Glomerular endothelial cell (primary cell): ENCODE measurements around the gene DOK6. TPM values are rescaled to one million over a fixed set of nuclear protein-coding genes. Genes with fewer than 3 reads are reported as not detected.
"Not testable (repeated sequence)": the region's sequence is repeated elsewhere in the genome, so short reads cannot be mapped to it uniquely, and the experiment has no call there.

Experiments
- DNase-seq: peaks from one replicate; pipeline ENCODE4 v3.0.0-alpha.2; 2011; ENCODE audit warnings: low read depth, low spot score; ENCODE audit errors: extremely low read depth
- total RNA-seq: library from RNA; depleted of rRNA; stranded (reverse); fragments of >200 nt; gene quantifications from 2 replicates; pipeline ENCODE4 v1.2.3, GENCODE V29; 2015

DOK6 gene
- total RNA-seq, 1 donor from 2014 or later, result 1.2 TPM

- DNase-seq, result no peak
These were observed 385.7 kb downstream of the DOK6 start for GRCh38 chr18:69786427-69786826.

DNA sequence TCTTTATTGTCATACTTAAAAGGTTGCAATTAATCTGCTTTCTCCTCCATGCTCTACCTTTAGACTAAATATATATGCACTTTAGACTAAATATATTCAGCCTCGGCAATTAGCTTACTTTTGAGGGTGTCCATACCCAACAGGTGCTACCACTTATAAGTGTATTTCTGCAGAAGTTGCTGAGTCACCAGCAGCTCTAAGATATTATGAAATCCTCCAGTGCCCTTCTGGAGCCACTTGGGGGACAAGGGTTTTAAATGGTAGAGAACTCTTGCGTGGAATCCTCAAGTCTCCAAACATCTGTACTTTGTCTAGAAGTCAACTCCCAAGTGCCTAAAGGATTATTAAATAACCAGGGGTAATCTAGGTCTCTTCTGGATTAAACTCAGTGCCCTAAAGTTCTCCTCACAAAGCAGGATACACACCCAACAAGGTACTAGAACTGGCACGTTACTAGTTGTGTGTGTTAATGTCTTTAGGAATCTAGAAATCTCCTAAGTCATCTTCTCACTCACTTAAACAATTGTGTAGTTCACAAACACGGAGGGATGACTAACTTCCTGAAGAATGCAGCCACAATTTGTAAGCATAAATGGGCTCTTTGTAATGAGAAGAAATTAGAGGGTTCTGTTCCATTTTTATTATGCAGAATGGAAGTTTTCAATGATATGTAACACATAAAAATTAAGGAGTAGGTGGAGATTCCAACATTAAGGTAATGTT is 387.3 kb downstream of the DOK6 start:
- DNase-seq, result peak; percentile 29

GRCh38 chr18:69789794-69790193 is 389.1 kb downstream of the DOK6 start:
- no peak for DNase-seq

GRCh38 chr18:69790649-69791048 is 390.0 kb downstream of the DOK6 start:
- DNase-seq, result no peak

GRCh38 chr18:69795791-69796190 is 395.1 kb downstream of the DOK6 start:
- no peak for DNase-seq

- no peak for DNase-seq
These were observed 404.3 kb downstream of the DOK6 start for GRCh38 chr18:69804776-69805501.

GRCh38 chr18:69808399-69808798 is 407.7 kb downstream of the DOK6 start:
- no peak for DNase-seq

DNA sequence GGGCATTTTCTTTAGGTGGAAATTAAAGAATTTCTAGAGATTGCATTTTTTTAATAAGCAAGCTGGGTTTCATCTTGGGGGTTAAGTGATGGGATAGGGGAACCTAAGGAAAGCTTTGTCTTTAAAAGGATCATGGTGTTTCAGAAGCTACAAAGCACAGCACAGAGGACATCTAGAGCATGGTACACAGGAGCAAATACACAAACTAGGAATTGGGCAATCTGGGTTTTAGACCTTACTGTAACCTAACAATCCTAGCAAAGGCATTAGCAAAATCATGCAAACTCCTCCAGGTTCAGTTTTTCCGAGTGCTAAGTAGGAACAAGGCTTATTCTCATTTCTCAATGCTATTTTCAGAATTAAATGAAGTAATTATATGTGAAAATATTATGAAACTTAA is 412.9 kb downstream of the DOK6 start:
- DNase-seq, result no peak

DNA sequence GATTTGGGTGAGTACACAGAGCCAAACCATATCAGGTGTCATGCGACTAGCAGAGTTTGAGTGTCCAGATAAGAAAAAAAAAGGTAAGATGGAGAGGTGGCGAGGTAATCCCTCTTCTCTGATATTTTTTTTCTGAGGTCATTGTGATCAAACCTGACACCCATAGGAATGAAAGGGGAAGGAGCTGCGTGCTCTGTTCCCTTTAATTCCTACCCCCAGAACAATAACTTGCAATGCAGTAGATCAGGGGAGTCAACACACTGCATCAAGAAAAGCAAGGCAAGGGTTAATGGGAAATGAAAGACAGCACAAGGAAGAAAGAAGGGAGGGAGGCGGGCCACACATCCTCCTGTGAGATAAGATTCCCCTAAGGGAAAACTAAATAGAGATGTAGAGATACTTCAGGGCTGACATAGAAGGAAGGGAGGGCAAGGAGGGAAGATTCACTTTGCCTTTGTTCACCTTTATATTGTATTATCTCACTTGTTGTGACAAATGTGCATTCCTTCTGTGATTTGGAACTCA is 414.2 kb downstream of the DOK6 start:
- DNase-seq, result no peak

- DNase-seq, result no peak
These were observed 416.8 kb downstream of the DOK6 start for GRCh38 chr18:69817335-69817940.

DNA sequence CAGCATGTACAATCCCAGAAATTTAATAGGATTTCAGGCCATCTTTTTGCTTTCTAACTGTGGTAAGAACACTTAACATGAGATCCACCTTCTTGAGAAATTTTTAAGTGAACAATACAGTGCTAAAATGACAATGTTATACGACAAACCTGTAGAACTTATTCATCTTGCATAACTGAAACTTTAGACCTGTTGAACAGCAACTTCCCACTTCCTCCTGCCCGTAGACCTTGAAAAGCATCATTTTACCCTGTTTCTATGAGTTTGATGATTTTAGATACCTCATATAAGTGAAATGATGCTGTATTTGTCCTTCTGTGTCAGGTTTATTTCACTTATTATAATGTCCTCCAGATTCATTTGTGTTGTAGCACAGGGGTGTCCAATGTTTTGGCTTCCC is 418.8 kb downstream of the DOK6 start:
- DNase-seq, result no peak

- DNase-seq, result no peak
These were observed 419.9 kb downstream of the DOK6 start for GRCh38 chr18:69820538-69820937.

DNA sequence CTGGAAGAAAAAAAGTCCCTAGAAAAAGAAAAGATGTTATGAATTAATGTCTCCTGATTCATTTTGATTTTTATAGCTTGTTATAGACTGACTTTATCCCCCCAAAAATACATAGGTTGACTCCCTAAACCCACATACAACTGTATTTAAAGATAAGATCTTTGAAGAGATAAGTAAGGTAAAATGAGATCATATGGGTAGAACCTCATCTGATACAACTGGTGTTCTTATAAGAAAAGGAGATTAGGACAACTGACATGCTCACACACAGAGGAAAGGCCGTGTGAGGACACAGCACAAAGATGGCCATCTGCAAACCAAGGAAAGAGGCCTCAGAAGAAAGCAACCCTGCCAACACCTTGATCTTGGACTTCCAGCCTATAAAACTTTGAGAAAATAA is 429.5 kb downstream of the DOK6 start:
- no peak for DNase-seq

- not testable (repeated sequence) for DNase-seq
These were observed 434.3 kb downstream of the DOK6 start for GRCh38 chr18:69834980-69835379.

DNA sequence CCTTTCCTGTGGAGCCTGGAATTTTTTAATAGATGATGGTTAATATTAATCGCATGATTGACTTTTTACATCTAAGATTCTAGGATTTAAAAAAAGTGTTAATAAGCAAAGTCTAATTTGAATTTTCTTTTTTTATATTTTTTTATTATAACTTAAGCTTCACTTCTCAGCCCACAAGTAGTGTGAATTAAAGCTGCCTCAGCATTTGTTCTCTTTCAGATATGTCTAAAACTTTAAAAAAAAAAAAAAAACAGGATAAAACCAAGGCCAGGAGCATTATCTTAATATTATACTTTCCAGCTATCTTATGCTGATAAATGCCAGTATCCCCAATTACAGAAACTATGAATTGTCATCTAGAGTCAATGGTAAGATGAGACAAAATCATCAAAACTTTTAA is 437.3 kb downstream of the DOK6 start:
- DNase-seq, result no peak

DNA sequence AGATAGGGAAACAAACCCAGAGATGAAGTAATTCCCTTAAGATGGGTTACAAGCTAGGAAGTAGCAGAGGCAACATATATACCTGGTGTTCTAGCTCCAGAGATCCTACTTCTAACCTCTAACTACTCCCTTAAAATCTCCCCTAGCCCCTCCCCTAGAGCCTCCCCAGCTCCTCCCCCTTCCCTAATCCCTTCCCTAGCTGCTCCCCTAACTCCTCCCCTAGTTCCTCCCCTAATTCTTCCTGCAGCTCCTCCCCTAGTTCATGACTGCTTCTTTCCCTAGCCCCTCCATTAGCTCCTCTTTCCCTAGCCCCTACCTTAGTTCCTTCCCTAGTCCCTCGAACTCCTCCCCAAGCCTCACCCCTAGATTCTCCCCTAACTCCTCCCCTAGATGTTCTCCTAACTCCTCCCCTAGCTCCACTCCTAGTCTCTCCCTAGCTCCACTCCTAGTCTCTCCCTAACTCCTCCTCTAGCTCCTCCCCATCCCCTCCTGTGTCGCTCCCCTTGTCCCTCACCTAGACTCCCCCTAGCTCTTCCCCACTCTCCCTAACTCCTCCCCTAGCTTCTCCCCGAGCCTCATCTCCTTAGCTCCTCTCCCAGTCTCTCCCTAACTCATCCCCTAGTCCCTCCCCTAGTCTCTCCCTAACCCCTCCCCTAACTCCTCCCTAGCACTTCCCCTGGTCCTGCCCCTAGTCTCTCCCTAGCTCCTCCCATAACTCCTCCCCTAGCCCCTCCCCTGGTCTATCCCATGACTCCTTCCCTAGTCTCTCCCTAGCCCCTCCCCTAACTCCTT is 438.1 kb downstream of the DOK6 start:
- DNase-seq, result no peak

DNA sequence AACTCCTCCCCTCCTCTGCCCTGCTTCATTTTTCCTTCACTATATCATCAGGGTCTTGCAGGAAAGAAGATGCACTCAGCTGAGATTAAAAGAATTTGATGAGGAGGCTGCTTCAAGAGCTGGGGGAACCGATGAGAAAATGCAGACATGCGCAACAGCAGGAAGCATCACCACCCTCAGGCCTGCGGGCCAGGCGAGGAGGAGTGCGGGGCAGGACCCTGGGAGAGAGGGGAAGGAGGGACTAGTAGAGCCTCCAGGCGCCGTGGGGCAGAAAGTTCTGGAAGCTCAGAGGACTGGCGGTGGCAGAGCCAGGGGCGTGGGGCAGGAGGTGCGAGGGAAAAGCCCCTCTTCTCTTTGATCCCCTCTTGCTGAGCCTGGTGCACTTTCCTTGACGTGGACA is 438.8 kb downstream of the DOK6 start:
- DNase-seq, result no peak

GRCh38 chr18:69840001-69840400 is 439.3 kb downstream of the DOK6 start:
- no peak for DNase-seq

DNA sequence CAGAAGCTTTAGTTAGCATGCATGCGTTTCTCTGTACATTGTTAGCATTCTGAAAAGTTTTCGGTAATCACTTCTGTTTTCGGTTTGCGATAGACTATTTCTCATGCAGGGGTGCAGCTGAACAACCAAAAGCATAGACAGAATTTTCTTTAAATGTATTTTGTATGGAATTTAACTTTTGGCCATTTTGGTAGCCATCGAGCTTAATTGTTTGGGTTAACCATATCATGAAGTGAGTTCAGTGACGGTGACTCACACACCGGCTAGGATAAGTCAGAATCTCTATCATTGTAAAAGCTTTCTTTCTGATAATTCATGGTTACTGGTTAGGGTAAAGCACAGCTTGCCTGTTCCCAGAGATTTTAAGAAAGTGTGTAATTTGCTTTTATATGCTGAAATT is 439.8 kb downstream of the DOK6 start:
- no peak for DNase-seq

DNA sequence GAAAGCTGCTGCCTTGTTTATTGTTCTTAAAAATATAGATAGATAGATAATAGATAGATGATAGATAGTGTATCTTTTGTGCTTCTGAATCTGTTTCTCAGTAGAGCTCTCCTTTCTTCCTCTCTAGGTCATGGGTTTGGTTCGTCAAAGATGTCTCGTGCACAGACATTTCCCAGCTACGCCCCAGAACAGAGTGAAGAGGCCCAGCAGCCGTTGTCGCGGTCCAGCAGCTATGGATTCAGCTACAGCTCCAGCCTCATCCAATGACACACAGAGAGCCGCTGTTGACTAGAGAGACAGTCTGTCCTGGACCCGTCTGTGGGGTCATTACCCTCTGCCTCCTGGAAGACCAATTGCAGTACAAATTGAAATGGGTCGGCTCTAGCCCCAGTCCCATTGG is 440.4 kb downstream of the DOK6 start:
- DNase-seq, result no peak

- no peak for DNase-seq
These were observed 442.3 kb downstream of the DOK6 start for GRCh38 chr18:69843015-69843414.
